Nephron progenitor cell (in vitro differentiated cells): ENCODE measurements around the gene BAZ1B.
"Not testable (repeated sequence)": the region's sequence is repeated elsewhere in the genome, so short reads cannot be mapped to it uniquely, and the experiment has no call there.

Experiments used
- DNase-seq: peaks from one replicate; pipeline ENCODE4 v3.0.0; 2021
- H3K27ac Mint-ChIP-seq: 2 replicates; pipeline ENCODE4 v1.8.0; 2021; ENCODE audit warnings: mild to moderate bottlenecking, moderate library complexity, mixed read lengths
- H3K27me3 Mint-ChIP-seq: 2 replicates; pipeline ENCODE4 v1.8.0; 2021; ENCODE audit warnings: mild to moderate bottlenecking, low read depth, mixed read lengths; ENCODE audit not compliant: poor library complexity
- H3K36me3 Mint-ChIP-seq: 2 replicates; pipeline ENCODE4 v1.8.0; 2021; ENCODE audit warnings: low read depth, mixed read lengths
- H3K4me1 Mint-ChIP-seq: 2 replicates; pipeline ENCODE4 v1.8.0; 2021; ENCODE audit warnings: mixed read lengths
- H3K4me3 Mint-ChIP-seq: 2 replicates; pipeline ENCODE4 v1.8.0; 2021; ENCODE audit warnings: mild to moderate bottlenecking, moderate library complexity, mixed read lengths
- H3K9me3 Mint-ChIP-seq: 2 replicates; pipeline ENCODE4 v1.8.0; 2021; ENCODE audit warnings: mild to moderate bottlenecking, moderate library complexity, mixed read lengths
- TF ChIP-seq, protein P1 (sequence below): fragments of 200-600 bp; sonication (generic); IDR thresholded peaks from 2 replicates; pipeline ENCODE4 v1.5.0; 2021; ENCODE audit warnings: antibody characterized with exemption

Gene BAZ1B

DNA sequence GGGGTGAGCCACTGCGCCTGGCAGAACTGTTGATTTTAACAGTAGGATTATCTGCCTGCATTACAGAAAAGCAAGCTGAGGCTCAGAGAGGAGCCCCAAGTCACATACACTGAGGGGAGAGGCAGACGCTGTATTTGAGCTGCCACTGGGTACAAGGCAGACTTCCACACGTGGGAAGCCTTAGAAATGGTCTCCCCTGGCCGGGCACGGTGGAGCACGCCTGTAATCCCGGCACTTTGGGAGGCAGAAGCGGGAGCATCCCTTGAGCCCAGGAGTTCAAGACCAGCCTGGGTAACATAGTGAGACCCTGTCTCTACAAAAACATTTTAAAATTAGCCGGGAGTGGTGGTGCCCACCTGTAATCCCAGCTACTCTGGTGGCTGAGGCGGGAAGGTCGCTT is 89.4 kb downstream of the BAZ1B start:
- peaks cover 3% of the 10 kb centered on the region for H3K27me3 Mint-ChIP-seq
- TF ChIP-seq, protein P1, sequence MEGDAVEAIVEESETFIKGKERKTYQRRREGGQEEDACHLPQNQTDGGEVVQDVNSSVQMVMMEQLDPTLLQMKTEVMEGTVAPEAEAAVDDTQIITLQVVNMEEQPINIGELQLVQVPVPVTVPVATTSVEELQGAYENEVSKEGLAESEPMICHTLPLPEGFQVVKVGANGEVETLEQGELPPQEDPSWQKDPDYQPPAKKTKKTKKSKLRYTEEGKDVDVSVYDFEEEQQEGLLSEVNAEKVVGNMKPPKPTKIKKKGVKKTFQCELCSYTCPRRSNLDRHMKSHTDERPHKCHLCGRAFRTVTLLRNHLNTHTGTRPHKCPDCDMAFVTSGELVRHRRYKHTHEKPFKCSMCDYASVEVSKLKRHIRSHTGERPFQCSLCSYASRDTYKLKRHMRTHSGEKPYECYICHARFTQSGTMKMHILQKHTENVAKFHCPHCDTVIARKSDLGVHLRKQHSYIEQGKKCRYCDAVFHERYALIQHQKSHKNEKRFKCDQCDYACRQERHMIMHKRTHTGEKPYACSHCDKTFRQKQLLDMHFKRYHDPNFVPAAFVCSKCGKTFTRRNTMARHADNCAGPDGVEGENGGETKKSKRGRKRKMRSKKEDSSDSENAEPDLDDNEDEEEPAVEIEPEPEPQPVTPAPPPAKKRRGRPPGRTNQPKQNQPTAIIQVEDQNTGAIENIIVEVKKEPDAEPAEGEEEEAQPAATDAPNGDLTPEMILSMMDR: no peak
- no peaks in the 10 kb centered on the region for H3K36me3 Mint-ChIP-seq
- H3K9me3 Mint-ChIP-seq: no peaks in the 10 kb centered on the region
- peaks cover 29% of the 10 kb centered on the region for H3K4me1 Mint-ChIP-seq
- no peak for DNase-seq
- no peak overlapping the region for H3K27ac Mint-ChIP-seq
- H3K4me3 Mint-ChIP-seq: peak overlapping the region; percentile 62

DNA sequence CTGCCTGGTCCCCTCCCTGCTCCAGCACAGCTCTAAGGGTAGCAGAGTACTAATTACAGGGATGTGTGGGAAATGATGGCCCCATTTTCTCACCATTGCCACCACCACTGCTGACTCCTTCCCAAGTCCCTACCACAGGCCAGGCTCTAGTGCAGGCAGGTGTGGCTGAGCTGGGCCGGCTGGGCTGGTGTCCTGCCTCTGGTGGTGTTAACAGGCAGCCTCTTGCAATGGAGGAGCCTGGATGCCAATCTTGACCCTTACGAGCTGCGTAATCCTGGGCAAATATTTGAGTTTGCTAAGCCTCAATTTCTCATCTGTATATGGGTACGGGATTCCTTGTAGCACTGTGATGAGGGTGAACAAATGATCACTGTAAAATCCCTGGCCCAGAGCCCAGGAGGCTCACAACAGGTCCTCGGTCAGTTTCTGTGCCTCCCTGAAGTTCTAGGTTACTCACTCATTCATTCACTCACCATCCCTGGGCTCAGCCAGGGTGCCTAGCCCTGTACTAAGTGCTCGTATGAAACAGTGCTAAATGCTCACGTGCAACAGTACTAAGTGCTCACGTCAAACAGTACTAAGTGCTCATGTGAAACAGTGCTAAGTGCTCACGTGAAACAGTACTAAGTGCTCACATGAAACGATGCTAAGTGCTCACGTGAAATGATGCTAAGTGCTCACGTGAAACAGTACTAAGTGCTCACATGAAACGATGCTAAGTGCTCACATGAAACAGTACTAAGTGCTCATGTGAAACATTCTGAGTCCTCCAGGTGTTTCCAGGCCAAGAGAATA is 90.9 kb downstream of the BAZ1B start:
- H3K4me3 Mint-ChIP-seq: peak overlapping the region; percentile 40
- H3K27ac Mint-ChIP-seq: no peak overlapping the region
- H3K36me3 Mint-ChIP-seq: no peaks in the 10 kb centered on the region
- no peaks in the 10 kb centered on the region for H3K9me3 Mint-ChIP-seq
- TF ChIP-seq, protein P1: no peak
- peaks cover 21% of the 10 kb centered on the region for H3K4me1 Mint-ChIP-seq
- no peak for DNase-seq
- peaks cover 3% of the 10 kb centered on the region for H3K27me3 Mint-ChIP-seq

DNA sequence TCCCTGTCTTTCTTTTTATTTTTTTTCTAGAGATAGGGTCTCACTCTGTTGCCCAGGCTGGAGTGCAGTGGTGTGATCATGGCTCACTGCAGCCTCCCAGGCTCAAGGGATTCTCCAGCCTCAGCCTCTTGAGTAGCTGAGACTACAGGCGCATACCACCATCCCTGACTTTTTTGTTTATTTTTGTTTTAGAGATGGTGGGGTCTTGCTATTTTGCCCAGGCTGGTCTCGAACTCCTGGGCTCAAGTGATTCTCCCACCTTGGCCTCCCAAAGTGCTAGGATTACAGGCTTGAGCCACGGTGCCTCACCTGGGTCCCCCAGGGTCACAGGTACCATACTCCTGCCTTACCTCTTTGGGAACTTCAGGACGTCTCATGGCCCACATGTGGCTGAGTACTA is 91.6 kb downstream of the BAZ1B start:
- peaks cover 20% of the 10 kb centered on the region for H3K4me1 Mint-ChIP-seq
- H3K36me3 Mint-ChIP-seq, DNase-seq, H3K27me3 Mint-ChIP-seq, H3K4me3 Mint-ChIP-seq, H3K9me3 Mint-ChIP-seq, H3K27ac Mint-ChIP-seq: not testable (repeated sequence)

DNA sequence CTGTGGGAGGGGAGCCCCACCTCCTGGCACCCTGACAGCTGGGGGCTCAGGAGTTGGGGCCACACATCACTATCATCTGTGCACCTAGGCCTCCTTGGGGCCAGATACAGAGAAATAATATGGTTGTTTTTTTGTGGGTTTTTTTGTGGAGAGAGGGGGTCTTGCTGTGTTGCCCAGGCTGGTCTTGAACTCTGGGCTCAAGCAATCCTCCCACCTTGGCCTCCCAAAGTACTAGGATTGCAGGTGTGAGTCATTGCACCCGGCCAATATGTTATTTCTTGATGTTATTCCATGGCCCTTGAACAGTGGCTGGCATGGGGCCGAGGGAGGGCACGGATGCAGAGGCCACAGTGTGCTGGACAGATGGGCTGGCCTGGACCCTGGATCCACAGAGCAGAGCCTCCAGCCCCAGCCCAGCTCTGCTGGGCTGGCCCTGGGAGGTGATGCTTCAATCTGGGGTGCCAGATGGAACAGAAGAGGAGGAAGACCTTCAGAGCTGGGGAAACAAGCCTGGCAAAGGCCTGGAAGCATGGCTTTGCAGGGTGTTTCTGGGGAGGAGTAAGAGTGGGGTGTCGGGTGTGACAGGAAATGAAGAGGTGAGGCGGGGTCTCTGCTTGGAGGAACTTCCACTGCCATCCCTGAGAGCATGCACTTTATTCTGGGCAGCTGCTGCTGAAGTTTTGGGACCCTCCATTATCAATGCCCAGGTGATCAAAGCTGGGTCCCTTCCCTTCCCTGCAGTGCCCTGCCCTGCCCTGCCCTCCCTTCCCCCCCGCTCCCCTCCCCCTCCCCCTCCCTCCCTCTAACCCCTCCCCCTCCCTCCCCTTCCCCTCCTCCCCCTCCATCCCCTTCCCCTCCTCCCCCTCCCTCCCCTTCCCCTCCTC is 92.2 kb downstream of the BAZ1B start:
- DNase-seq: no peak
- TF ChIP-seq, protein P1: no peak
- Mint-ChIP-seq H3K27ac (no peak overlapping the region), H3K36me3 (no peaks in the 10 kb centered on the region), H3K4me3 (no peak overlapping the region), H3K27me3 (no peaks in the 10 kb centered on the region), H3K4me1 (peaks cover 26% of the 10 kb centered on the region), H3K9me3 (no peaks in the 10 kb centered on the region)

DNA sequence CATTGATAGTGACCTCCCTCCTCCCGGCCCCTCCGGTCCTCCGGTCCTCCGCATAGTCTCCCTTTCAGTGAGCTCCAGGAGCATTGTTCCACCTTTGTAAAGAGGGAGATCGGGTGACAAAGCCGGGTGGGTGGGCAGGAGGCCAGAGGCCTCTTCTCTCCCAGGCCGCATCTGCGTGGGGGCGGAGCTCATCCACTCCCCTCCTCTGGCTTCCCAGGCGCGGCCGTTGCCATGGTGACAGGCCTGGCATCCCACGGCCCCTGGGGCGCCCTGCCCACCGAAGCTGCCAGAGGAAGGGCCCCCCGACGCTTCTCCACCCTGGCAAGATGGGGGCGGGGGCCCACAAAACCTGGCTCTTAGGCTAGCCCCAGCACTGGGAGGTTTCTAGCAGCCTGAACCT is 92.9 kb downstream of the BAZ1B start:
- Mint-ChIP-seq H3K4me3 (no peak overlapping the region), H3K36me3 (no peaks in the 10 kb centered on the region), H3K4me1 (peaks cover 31% of the 10 kb centered on the region), H3K9me3 (no peaks in the 10 kb centered on the region), H3K27me3 (peaks cover 3% of the 10 kb centered on the region), H3K27ac (no peak overlapping the region)
- TF ChIP-seq, protein P1: no peak
- DNase-seq: peak; percentile 91

DNA sequence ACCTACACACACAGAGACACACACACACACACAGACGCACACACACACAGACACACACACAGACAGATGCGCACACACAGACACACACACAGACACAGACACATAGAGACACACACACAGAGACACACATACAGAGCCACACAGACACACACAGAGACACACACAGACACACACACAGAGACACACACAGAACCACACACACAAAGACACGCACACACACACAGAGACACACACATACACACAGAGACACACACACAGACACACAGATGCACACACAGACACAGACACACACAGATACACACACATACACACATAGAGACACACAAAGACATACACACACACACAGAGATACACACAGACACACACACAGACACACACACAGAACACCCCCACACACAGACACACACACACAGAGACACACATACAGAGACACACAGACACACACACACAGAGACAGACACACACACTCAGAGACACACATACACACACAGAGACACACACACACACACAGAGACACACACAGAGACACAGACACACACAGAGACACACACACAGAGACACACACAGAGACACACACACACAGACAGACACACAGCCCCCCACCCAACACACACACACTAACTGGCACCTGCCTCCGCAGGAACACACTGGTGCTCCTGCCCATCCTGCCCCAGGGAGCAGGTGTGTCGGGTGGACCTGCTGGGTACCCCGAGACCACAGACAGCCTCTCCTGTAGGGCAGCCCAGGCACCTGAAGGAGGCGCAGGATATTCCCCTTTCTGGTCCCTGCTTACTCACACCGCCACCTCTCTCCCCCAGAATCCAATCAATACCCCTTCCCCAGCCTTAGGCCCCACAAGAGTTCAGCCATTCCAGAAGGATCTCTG is 93.9 kb downstream of the BAZ1B start:
- DNase-seq: no peak
- no peak overlapping the region for H3K27ac Mint-ChIP-seq
- peaks cover 3% of the 10 kb centered on the region for H3K27me3 Mint-ChIP-seq
- no peak overlapping the region for H3K4me3 Mint-ChIP-seq
- H3K4me1 Mint-ChIP-seq: peaks cover 36% of the 10 kb centered on the region
- H3K9me3 Mint-ChIP-seq: no peaks in the 10 kb centered on the region
- no peaks in the 10 kb centered on the region for H3K36me3 Mint-ChIP-seq
- TF ChIP-seq, protein P1: no peak
